Urinary bladder (tissue), 4 donors: ENCODE results near the gene THADA. TPM values are rescaled to one million over a fixed set of nuclear protein-coding genes. Genes with fewer than 3 reads are reported as not detected.
A peak's percentile ranks its signal among the peaks of the same experiment; 100 is the strongest.

Source experiments
- DNase-seq: peaks from one replicate; pipeline ENCODE4 v3.0.0-alpha.2; 2015; ENCODE audit errors: extremely low spot score
- H3K27ac ChIP-seq: one replicate; pipeline ENCODE4 v1.5.1; 2013; ENCODE audit warnings: low read depth, mild to moderate bottlenecking, moderate library complexity
- H3K36me3 ChIP-seq: one replicate; pipeline ENCODE4 v1.6.1; 2013; ENCODE audit warnings: mild to moderate bottlenecking, moderate library complexity; ENCODE audit not compliant: insufficient read depth
- H3K4me1 ChIP-seq: one replicate; pipeline ENCODE4 v1.6.1; 2013; ENCODE audit warnings: mild to moderate bottlenecking, moderate library complexity; ENCODE audit not compliant: insufficient read depth
- H3K4me3 ChIP-seq: one replicate; pipeline ENCODE4 v1.5.1; 2013; ENCODE audit warnings: low read depth, low read length
- WGBS: extraction: QIAGEN DNeasy Blood & Tissue Kit; methylation state at CpG from one replicate; pipeline ENCODE4 v1.1.7; 2013; 5-methylcytosine and 5-hydroxymethylcytosine counted together
- polyA plus RNA-seq: library from polyadenylated mRNA; stranded (reverse); fragments of 200-250 nt; gene quantifications from one replicate; pipeline ENCODE4 v1.2.3, GENCODE V29; 2013
- total RNA-seq: library from RNA; depleted of rRNA; stranded (reverse); fragments of >200 nt; gene quantifications from one replicate; pipeline ENCODE4 v1.2.3, GENCODE V29; 2014
- donor health status: healthy with polysubstance abuse.
- donor health status: healthy.

Gene THADA
- total and polyA plus RNA-seq, 2 donors: 12.2 to 71.6 TPM

- H3K4me1 ChIP-seq: no peaks in the 10 kb centered on the region
- H3K27ac ChIP-seq: no peak overlapping the region
- no peak for DNase-seq
- H3K36me3 ChIP-seq: peaks cover 1% of the 10 kb centered on the region
- H3K4me3 ChIP-seq: no peak overlapping the region
Observed at GRCh38 chr2:43238176-43238575, 357.7 kb downstream of the THADA start.

- WGBS: 84% methylated on average over 9 of the region's 9 CpGs
- H3K4me3 ChIP-seq: no peak overlapping the region
- no peaks in the 10 kb centered on the region for H3K4me1 ChIP-seq
- no peak for DNase-seq
- no peak overlapping the region for H3K27ac ChIP-seq
- H3K36me3 ChIP-seq: no peaks in the 10 kb centered on the region
Observed at GRCh38 chr2:43233218-43234212, 362.3 kb downstream of the THADA start.

GRCh38 chr2:43230951-43231827 lies 364.6 kb downstream of the THADA start:
- no peaks in the 10 kb centered on the region for H3K4me1 ChIP-seq
- H3K36me3 ChIP-seq: no peaks in the 10 kb centered on the region
- H3K27ac ChIP-seq: no peak overlapping the region
- WGBS: 90% methylated on average over 7 of the region's 7 CpGs
- DNase-seq: no peak
- no peak overlapping the region for H3K4me3 ChIP-seq

- 86% methylated on average over 4 of the region's 4 CpGs for WGBS
- Histone ChIP-seq H3K27ac (no peak overlapping the region), H3K36me3 (no peaks in the 10 kb centered on the region), H3K4me1 (no peaks in the 10 kb centered on the region), H3K4me3 (no peak overlapping the region)
- DNase-seq: no peak
Observed at GRCh38 chr2:43230351-43230885, 365.4 kb downstream of the THADA start.

GRCh38 chr2:43228756-43229659 lies 366.8 kb downstream of the THADA start:
- H3K4me3 ChIP-seq: no peak overlapping the region
- no peaks in the 10 kb centered on the region for H3K4me1 ChIP-seq

GRCh38 chr2:43228321-43228751 lies 367.5 kb downstream of the THADA start:
- DNase-seq: no peak
- WGBS: 33% methylated on average over 2 of the region's 2 CpGs
- Histone ChIP-seq H3K27ac (peak overlapping the region; percentile 96), H3K4me3 (no peak overlapping the region), H3K4me1 (no peaks in the 10 kb centered on the region), H3K36me3 (peaks cover 3% of the 10 kb centered on the region)

More at GRCh38 chr2:43228756-43229659, 366.8 kb downstream of the THADA start:
- no peak overlapping the region for H3K27ac ChIP-seq
- DNase-seq: no peak
- WGBS: 50% methylated on average over 6 of the region's 6 CpGs
- peaks cover 3% of the 10 kb centered on the region for H3K36me3 ChIP-seq

GRCh38 chr2:43227830-43228281 lies 368.0 kb downstream of the THADA start:
- no peak for DNase-seq
- Histone ChIP-seq H3K27ac (peak overlapping the region; percentile 96), H3K36me3 (peaks cover 3% of the 10 kb centered on the region), H3K4me1 (no peaks in the 10 kb centered on the region), H3K4me3 (peak overlapping the region; percentile 57)
- WGBS: 3% methylated on average over 10 of the region's 10 CpGs

- under 1% methylated on average over 77 of the region's 77 CpGs for WGBS
- no peaks in the 10 kb centered on the region for H3K4me1 ChIP-seq
Observed at GRCh38 chr2:43226955-43227829, 368.6 kb downstream of the THADA start.

GRCh38 chr2:43226558-43226954 lies 369.3 kb downstream of the THADA start, which contains the start of gene ZFP36L2:
Gene ZFP36L2, minus strand, starts transcription at chr2:43226606. Its CDS starts 291 bp downstream, at chr2:43226315.
- H3K27ac ChIP-seq: peak within 1 kb of the TSS; percentile 96
- DNase-seq: peak; percentile 86
- H3K4me1 ChIP-seq: no peaks in the 10 kb centered on the region
- peak within 1 kb of the TSS; percentile 97 for H3K4me3 ChIP-seq
- under 1% methylated on average over 57 of the region's 58 CpGs for WGBS
- peaks cover 3% of the 10 kb centered on the region for H3K36me3 ChIP-seq

More at GRCh38 chr2:43226955-43227829, 368.6 kb downstream of the THADA start:
- Histone ChIP-seq H3K36me3 (peaks cover 3% of the 10 kb centered on the region), H3K4me3 (peak overlapping the region; percentile 57), H3K27ac (peak overlapping the region; percentile 96)
- peak; percentile 74 for DNase-seq

- peak; percentile 25 for DNase-seq
- H3K4me1 ChIP-seq: no peaks in the 10 kb centered on the region
- peak overlapping the region; percentile 97 for H3K4me3 ChIP-seq
- peak overlapping the region; percentile 96 for H3K27ac ChIP-seq
- WGBS: under 1% methylated on average over 78 of the region's 80 CpGs
- peaks cover 3% of the 10 kb centered on the region for H3K36me3 ChIP-seq
Observed at GRCh38 chr2:43225788-43226557, 369.9 kb downstream of the THADA start.

- 1% methylated on average over 74 of the region's 74 CpGs for WGBS
- H3K27ac ChIP-seq: peak overlapping the region; percentile 96
- peak overlapping the region; percentile 97 for H3K4me3 ChIP-seq
- peaks cover 3% of the 10 kb centered on the region for H3K36me3 ChIP-seq
- no peaks in the 10 kb centered on the region for H3K4me1 ChIP-seq
- peak; percentile 2 for DNase-seq
Observed at GRCh38 chr2:43225093-43225787, 370.6 kb downstream of the THADA start.
